ENCODE measurements around the gene NRP2. TPM values are rescaled to one million over a fixed set of nuclear protein-coding genes. Genes with fewer than 3 reads are reported as not detected.

The NRP2 gene
- total RNA-seq, 1 experiment from 2014 or later: 1.2 TPM

DNA sequence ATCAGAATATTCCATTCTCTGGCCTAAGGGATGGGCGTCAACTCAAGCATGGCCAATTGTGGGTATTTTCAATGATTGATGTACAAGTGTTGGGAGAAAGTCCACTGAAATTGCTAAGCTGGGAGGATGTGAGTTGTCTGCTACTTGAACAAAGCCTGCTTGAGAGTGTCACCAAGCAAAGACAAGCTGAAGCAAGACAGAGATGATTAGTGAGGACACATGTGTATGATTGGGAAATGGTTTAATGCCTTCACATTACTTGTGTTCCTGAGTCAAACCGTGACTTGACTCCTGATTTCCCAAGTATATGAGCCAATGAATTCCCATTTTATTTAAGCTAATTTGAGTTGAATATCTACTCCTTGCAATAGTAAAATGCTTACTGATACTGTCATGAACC, 23.7 kb upstream of the NRP2 start:
- ChIA-PET POLR2A (no interaction called here), RAD21 (ENCODE audit: low non-redundant PET in 1 of 2, low total read pairs in 2 of 2, uncharacterized antibody in 2 of 2, unreplicated experiment in 2 of 2) (no interaction called here), CTCF (no interaction called here)
- ATAC-seq (no peak), DNase-seq (ENCODE audit: low read depth, low spot score) (no peak)
- no TSS peak for BruUV-seq (replicated peaks)
- TF ChIP-seq CEBPB (IDR thresholded peaks at IDR 0.05; ENCODE audit: low read depth) (no peak), EZH2 (IDR thresholded peaks at IDR 0.05) (no peak), POLR2AphosphoS5 (IDR thresholded peaks at IDR 0.05; ENCODE audit: low read depth, low read length) (no peak), YY1 (IDR thresholded peaks at IDR 0.05; ENCODE audit: extremely low read depth, insufficient replicate concordance, low read depth, low read length) (no peak), SIN3A (IDR thresholded peaks at IDR 0.05; ENCODE audit: low read depth) (no peak)
- TF ChIP-seq, protein P1, sequence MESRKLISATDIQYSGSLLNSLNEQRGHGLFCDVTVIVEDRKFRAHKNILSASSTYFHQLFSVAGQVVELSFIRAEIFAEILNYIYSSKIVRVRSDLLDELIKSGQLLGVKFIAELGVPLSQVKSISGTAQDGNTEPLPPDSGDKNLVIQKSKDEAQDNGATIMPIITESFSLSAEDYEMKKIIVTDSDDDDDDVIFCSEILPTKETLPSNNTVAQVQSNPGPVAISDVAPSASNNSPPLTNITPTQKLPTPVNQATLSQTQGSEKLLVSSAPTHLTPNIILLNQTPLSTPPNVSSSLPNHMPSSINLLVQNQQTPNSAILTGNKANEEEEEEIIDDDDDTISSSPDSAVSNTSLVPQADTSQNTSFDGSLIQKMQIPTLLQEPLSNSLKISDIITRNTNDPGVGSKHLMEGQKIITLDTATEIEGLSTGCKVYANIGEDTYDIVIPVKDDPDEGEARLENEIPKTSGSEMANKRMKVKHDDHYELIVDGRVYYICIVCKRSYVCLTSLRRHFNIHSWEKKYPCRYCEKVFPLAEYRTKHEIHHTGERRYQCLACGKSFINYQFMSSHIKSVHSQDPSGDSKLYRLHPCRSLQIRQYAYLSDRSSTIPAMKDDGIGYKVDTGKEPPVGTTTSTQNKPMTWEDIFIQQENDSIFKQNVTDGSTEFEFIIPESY (IDR thresholded peaks at IDR 0.05; ENCODE audit: extremely low read depth, insufficient replicate concordance, low read length): no peak
- Histone ChIP-seq H3K27me3 (ENCODE audit: insufficient read depth, low read length) (peaks cover 18% of the 10 kb centered on the region), H3K9ac (ENCODE audit: low read length) (no peak overlapping the region), H3K4me1 (ENCODE audit: control insufficient read depth in 1 of 2, insufficient read depth in 2 of 2, low read length in 2 of 2) (no peaks in the 10 kb centered on the region), H3K27ac (ENCODE audit: low read depth, low read length) (no peak overlapping the region), H3K36me3 (ENCODE audit: control insufficient read depth in 1 of 2, insufficient read depth in 2 of 2, low read length in 2 of 2) (no peaks in the 10 kb centered on the region), H3K4me2 (ENCODE audit: low read length) (no peak overlapping the region), H3K4me3 (replicated peaks in 1 of 2; ENCODE audit: low read depth in 1 of 2, low read length in 2 of 2) (no peak overlapping the region), H3K9me3 (ENCODE audit: control insufficient read depth in 1 of 2, insufficient read depth in 1 of 2, low read depth in 1 of 2, low read length in 2 of 2) (no peaks in the 10 kb centered on the region), H2AFZ (ENCODE audit: low read depth, low read length, poor library complexity, severe bottlenecking) (no peak overlapping the region), H3K79me2 (ENCODE audit: insufficient read depth, low read length) (no peaks in the 10 kb centered on the region), H3K9me2 (ENCODE audit: insufficient read depth) (no peaks in the 10 kb centered on the region), H4K20me1 (ENCODE audit: insufficient read depth) (no peaks in the 10 kb centered on the region)
- intact Hi-C loops (cut with micrococcal nuclease): no loop called here

DNA sequence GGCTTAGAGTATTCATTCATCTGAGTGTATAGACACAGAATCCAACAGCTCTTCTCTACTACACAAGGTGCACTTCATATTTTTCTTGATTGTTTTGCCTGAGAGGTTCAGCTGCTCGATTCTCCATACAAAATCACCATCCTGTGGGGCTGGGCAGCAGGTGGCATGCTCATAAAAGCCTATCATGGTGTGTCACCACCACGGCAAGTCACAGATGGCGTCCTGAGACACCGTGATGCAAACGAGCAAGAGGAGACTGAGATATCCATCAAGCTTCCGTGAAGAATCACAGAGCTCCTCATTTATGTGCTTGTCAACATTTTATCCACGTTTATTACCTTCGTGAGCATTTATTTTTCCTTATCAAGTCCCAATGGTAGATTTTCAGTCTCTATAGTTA, 22.4 kb upstream of the NRP2 start:
- no peaks in the 10 kb centered on the region for H4K20me1 ChIP-seq (ENCODE audit: insufficient read depth)
- ChIA-PET RAD21 (ENCODE audit: low non-redundant PET in 1 of 2, low total read pairs in 2 of 2, uncharacterized antibody in 2 of 2, unreplicated experiment in 2 of 2) (no interaction called here), POLR2A (no interaction called here), CTCF (no interaction called here)
- no peak overlapping the region for H3K4me2 ChIP-seq (ENCODE audit: low read length)
- H3K4me3 ChIP-seq (replicated peaks in 1 of 2; ENCODE audit: low read depth in 1 of 2, low read length in 2 of 2): no peak overlapping the region
- no peaks in the 10 kb centered on the region for H3K36me3 ChIP-seq (ENCODE audit: control insufficient read depth in 1 of 2, insufficient read depth in 2 of 2, low read length in 2 of 2)
- no TSS peak for BruUV-seq (replicated peaks)
- no peak overlapping the region for H3K27ac ChIP-seq (ENCODE audit: low read depth, low read length)
- no peak for DNase-seq (ENCODE audit: low read depth, low spot score)
- no peak overlapping the region for H3K9ac ChIP-seq (ENCODE audit: low read length)
- no peaks in the 10 kb centered on the region for H3K4me1 ChIP-seq (ENCODE audit: control insufficient read depth in 1 of 2, insufficient read depth in 2 of 2, low read length in 2 of 2)
- H3K79me2 ChIP-seq (ENCODE audit: insufficient read depth, low read length): no peaks in the 10 kb centered on the region
- H3K27me3 ChIP-seq (ENCODE audit: insufficient read depth, low read length): peaks cover 14% of the 10 kb centered on the region
- no peak for TF ChIP-seq EZH2phosphoT487 (IDR thresholded peaks at IDR 0.05; ENCODE audit: borderline replicate concordance)
- TF ChIP-seq, protein P2, sequence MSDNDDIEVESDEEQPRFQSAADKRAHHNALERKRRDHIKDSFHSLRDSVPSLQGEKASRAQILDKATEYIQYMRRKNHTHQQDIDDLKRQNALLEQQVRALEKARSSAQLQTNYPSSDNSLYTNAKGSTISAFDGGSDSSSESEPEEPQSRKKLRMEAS (IDR thresholded peaks at IDR 0.05): no peak
- TF ChIP-seq RAD21 (IDR thresholded peaks at IDR 0.05; ENCODE audit: low read depth): no peak
- H3K9me2 ChIP-seq (ENCODE audit: insufficient read depth): no peaks in the 10 kb centered on the region
- no peaks in the 10 kb centered on the region for H3K9me3 ChIP-seq (ENCODE audit: control insufficient read depth in 1 of 2, insufficient read depth in 1 of 2, low read depth in 1 of 2, low read length in 2 of 2)
- H2AFZ ChIP-seq (ENCODE audit: low read depth, low read length, poor library complexity, severe bottlenecking): no peak overlapping the region
- intact Hi-C loops (cut with micrococcal nuclease): no loop called here
- no peak for ATAC-seq

All from HCT116 (cell line).